ENCODE results near the gene ARG2. TPM values are rescaled to one million over a fixed set of nuclear protein-coding genes. Genes with fewer than 3 reads are reported as not detected.
"Not testable (repeated sequence)": the region's sequence is repeated elsewhere in the genome, so short reads cannot be mapped to it uniquely, and the experiment has no call there.

The ARG2 gene
- total RNA-seq, 1 experiment from 2014 or later, result 11.2 TPM

- Mint-ChIP-seq H3K9me3 (ENCODE audit: low read depth, unreplicated experiment) (no peaks in the 10 kb centered on the region), H3K36me3 (ENCODE audit: insufficient read depth, unreplicated experiment) (peaks cover 20% of the 10 kb centered on the region), H3K4me3 (ENCODE audit: low read depth, unreplicated experiment) (no peak overlapping the region), H3K27me3 (ENCODE audit: unreplicated experiment) (no peaks in the 10 kb centered on the region), H3K27ac (ENCODE audit: unreplicated experiment) (no peak overlapping the region), H3K4me1 (ENCODE audit: low read depth, unreplicated experiment) (peaks cover 21% of the 10 kb centered on the region)
- intact Hi-C loops (cut with micrococcal nuclease; ENCODE audit: unreplicated experiment), result no loop called here
- no peak for TF ChIP-seq CTCF (IDR thresholded peaks at IDR 0.05; ENCODE audit: unreplicated experiment)
- CTCF ChIA-PET, result no interaction called here
- BruUV-seq (replicated peaks), result no TSS peak
- DNase-seq, result no peak
Measured at GRCh38 chr14:67623114-67623513, 3.4 kb downstream of the ARG2 start.

- H3K27ac Mint-ChIP-seq (ENCODE audit: unreplicated experiment); H3K4me3 Mint-ChIP-seq (ENCODE audit: low read depth, unreplicated experiment); CTCF ChIA-PET; intact Hi-C loops (cut with micrococcal nuclease; ENCODE audit: unreplicated experiment); BruUV-seq (replicated peaks); DNase-seq; H3K36me3 Mint-ChIP-seq (ENCODE audit: insufficient read depth, unreplicated experiment); H3K27me3 Mint-ChIP-seq (ENCODE audit: unreplicated experiment); H3K9me3 Mint-ChIP-seq (ENCODE audit: low read depth, unreplicated experiment): not testable (repeated sequence)
- H3K4me1 Mint-ChIP-seq (ENCODE audit: low read depth, unreplicated experiment), result peaks cover 12% of the 10 kb centered on the region
Measured at GRCh38 chr14:67626131-67626530, 6.4 kb downstream of the ARG2 start.

GRCh38 chr14:67627519-67627918 is 7.8 kb downstream of the ARG2 start:
- TF ChIP-seq CTCF (IDR thresholded peaks at IDR 0.05; ENCODE audit: unreplicated experiment), result no peak
- no peaks in the 10 kb centered on the region for H3K36me3 Mint-ChIP-seq (ENCODE audit: insufficient read depth, unreplicated experiment)
- intact Hi-C loops (cut with micrococcal nuclease; ENCODE audit: unreplicated experiment), result no loop called here
- no peak overlapping the region for H3K27ac Mint-ChIP-seq (ENCODE audit: unreplicated experiment)
- CTCF ChIA-PET, result no interaction called here
- no peaks in the 10 kb centered on the region for H3K27me3 Mint-ChIP-seq (ENCODE audit: unreplicated experiment)
- no TSS peak for BruUV-seq (replicated peaks)
- no peaks in the 10 kb centered on the region for H3K9me3 Mint-ChIP-seq (ENCODE audit: low read depth, unreplicated experiment)
- DNase-seq, result no peak
- peaks cover 7% of the 10 kb centered on the region for H3K4me1 Mint-ChIP-seq (ENCODE audit: low read depth, unreplicated experiment)
- no peak overlapping the region for H3K4me3 Mint-ChIP-seq (ENCODE audit: low read depth, unreplicated experiment)

GRCh38 chr14:67630186-67630585 is 10.5 kb downstream of the ARG2 start:
- Mint-ChIP-seq H3K4me3 (ENCODE audit: low read depth, unreplicated experiment) (no peak overlapping the region), H3K9me3 (ENCODE audit: low read depth, unreplicated experiment) (no peaks in the 10 kb centered on the region), H3K4me1 (ENCODE audit: low read depth, unreplicated experiment) (no peaks in the 10 kb centered on the region), H3K27me3 (ENCODE audit: unreplicated experiment) (no peaks in the 10 kb centered on the region), H3K36me3 (ENCODE audit: insufficient read depth, unreplicated experiment) (no peaks in the 10 kb centered on the region), H3K27ac (ENCODE audit: unreplicated experiment) (no peak overlapping the region)
- CTCF ChIA-PET, result no interaction called here
- TF ChIP-seq CTCF (IDR thresholded peaks at IDR 0.05; ENCODE audit: unreplicated experiment), result no peak
- no TSS peak for BruUV-seq (replicated peaks)
- intact Hi-C loops (cut with micrococcal nuclease; ENCODE audit: unreplicated experiment), result no loop called here
- no peak for DNase-seq

- H3K27me3 Mint-ChIP-seq (ENCODE audit: unreplicated experiment), result no peaks in the 10 kb centered on the region
- CTCF ChIA-PET, result no interaction called here
- H3K9me3 Mint-ChIP-seq (ENCODE audit: low read depth, unreplicated experiment), result no peaks in the 10 kb centered on the region
- no peak overlapping the region for H3K4me3 Mint-ChIP-seq (ENCODE audit: low read depth, unreplicated experiment)
- H3K36me3 Mint-ChIP-seq (ENCODE audit: insufficient read depth, unreplicated experiment), result no peaks in the 10 kb centered on the region
- intact Hi-C loops (cut with micrococcal nuclease; ENCODE audit: unreplicated experiment), result no loop called here
- H3K27ac Mint-ChIP-seq (ENCODE audit: unreplicated experiment), result no peak overlapping the region
- no peak for DNase-seq
- BruUV-seq (replicated peaks), result no TSS peak
- H3K4me1 Mint-ChIP-seq (ENCODE audit: low read depth, unreplicated experiment), result no peaks in the 10 kb centered on the region
- no peak for TF ChIP-seq CTCF (IDR thresholded peaks at IDR 0.05; ENCODE audit: unreplicated experiment)
Measured at GRCh38 chr14:67630938-67631337, 11.2 kb downstream of the ARG2 start.

Data from Calu3 (cell line).